ENCODE measurements around the gene TMC8. TPM values are rescaled to one million over a fixed set of nuclear protein-coding genes. Genes with fewer than 3 reads are reported as not detected.
A peak's percentile ranks its signal among the peaks of the same experiment; 100 is the strongest.

The TMC8 gene
- polyA plus RNA-seq, 1 experiment, result not detected

DNA sequence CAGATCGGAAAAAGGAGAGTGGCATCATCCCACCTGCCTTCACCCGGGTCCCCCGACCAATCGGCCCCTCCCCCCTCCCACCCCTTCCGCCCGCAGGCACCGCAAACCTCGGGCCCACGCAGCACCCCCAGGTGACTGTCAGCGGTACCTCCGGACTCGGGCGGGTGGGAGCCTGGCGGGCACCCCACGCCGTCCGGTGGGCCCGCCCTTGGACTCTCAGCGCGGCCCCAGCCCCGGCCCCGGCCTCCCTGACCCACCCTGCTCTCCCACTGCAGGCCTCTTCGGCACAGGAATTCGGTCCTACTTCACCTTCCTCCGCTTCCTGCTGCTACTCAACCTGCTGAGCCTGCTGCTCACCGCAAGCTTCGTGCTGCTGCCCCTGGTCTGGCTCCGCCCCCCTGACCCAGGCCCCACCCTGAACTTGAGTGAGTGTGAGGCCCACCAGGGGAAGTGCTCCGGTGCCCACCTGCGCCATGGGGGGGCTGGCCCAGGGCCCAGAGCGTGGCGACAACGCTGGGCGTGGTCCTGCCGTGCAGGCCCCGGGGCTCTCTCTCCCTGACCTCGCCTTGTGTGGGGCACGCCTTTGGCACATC is 1.6 kb downstream of the TMC8 start:
- no peak for DNase-seq (ENCODE audit: low read depth, low spot score)
- POLR2A ChIA-PET, result no interaction called here

DNA sequence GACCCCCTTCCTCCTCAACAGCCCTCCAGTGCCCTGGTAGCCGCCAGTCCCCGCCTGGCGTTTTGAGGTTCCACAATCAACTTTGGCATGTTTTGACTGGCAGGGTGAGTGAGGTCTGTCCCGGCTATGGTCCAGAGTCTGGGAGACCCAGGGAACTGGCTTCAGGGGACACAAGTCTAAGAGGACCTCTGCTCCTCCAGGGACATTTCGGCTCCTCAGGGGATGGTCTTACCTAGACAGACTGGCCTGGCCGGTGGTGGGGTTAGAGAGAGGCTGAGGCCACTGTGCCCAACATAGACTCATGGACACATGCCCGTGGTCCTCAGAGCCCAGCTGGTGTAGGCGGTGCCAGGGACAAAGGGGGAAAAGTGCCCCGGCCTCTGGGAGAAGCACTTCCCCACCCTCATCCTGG is 2.2 kb downstream of the TMC8 start:
- DNase-seq (ENCODE audit: low read depth, low spot score), result no peak
- ChIA-PET POLR2A (no interaction called here), CTCF (no interaction called here)
- Histone ChIP-seq H3K27me3 (ENCODE audit: control insufficient read depth, insufficient read depth, low read length) (peaks cover 39% of the 10 kb centered on the region), H3K4me3 (ENCODE audit: low read depth, low read length) (no peak overlapping the region), H3K27ac (ENCODE audit: low read depth, low read length) (no peak overlapping the region), H3K9me3 (ENCODE audit: control insufficient read depth, insufficient read depth, low read length) (peaks cover 4% of the 10 kb centered on the region; the same call in 1 of the 2 replicates)
- TF ChIP-seq, protein P1, sequence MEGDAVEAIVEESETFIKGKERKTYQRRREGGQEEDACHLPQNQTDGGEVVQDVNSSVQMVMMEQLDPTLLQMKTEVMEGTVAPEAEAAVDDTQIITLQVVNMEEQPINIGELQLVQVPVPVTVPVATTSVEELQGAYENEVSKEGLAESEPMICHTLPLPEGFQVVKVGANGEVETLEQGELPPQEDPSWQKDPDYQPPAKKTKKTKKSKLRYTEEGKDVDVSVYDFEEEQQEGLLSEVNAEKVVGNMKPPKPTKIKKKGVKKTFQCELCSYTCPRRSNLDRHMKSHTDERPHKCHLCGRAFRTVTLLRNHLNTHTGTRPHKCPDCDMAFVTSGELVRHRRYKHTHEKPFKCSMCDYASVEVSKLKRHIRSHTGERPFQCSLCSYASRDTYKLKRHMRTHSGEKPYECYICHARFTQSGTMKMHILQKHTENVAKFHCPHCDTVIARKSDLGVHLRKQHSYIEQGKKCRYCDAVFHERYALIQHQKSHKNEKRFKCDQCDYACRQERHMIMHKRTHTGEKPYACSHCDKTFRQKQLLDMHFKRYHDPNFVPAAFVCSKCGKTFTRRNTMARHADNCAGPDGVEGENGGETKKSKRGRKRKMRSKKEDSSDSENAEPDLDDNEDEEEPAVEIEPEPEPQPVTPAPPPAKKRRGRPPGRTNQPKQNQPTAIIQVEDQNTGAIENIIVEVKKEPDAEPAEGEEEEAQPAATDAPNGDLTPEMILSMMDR (IDR thresholded peaks at IDR 0.05; ENCODE audit: low read depth, low read length), result no peak

More for the DNA sequence above, 1.6 kb downstream of the TMC8 start:
- H3K9me3 ChIP-seq (ENCODE audit: control insufficient read depth, insufficient read depth, low read length), result peaks cover 4% of the 10 kb centered on the region; the same call in 1 of the 2 replicates
- CTCF ChIA-PET, result no interaction called here
- peaks cover 45% of the 10 kb centered on the region for H3K27me3 ChIP-seq (ENCODE audit: control insufficient read depth, insufficient read depth, low read length)
- no peak overlapping the region for H3K4me3 ChIP-seq (ENCODE audit: low read depth, low read length)
- no peak overlapping the region for H3K27ac ChIP-seq (ENCODE audit: low read depth, low read length)
- TF ChIP-seq, protein P1 (IDR thresholded peaks at IDR 0.05; ENCODE audit: low read depth, low read length), result no peak

DNA sequence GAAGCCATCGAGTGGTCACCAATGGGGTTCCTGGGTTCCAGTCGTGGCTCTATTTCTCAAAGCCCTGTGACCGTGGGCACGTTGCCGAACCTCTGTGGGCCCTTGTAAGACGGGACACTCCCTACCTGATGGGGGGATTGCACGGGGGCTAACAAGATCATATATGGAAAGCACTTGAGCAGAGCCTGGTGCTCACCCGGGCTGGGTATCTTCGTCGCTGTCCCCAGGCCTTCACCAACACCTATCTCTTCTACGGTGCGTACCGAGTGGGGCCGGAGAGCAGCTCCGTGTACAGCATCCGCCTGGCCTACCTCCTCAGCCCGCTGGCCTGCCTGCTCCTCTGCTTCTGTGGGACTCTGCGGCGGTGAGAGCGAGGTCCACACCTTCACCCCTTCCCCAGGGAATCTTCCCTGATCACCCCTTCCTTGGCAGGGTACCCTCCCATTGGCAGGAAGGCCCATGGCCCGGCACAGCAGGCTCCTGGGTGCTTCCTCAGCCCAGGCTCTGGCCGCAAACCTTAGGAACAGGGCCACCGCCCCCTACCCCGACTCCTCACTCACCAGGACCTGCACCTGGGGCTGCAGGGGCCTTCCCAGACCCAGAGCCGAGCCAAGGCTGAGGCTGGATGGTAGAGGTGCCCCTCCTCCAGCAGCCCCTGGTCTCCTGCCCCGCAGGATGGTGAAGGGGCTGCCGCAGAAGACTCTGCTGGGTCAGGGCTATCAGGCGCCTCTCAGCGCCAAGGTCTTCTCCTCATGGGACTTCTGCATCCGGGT is 2.8 kb downstream of the TMC8 start:
- peaks cover 35% of the 10 kb centered on the region for H3K27me3 ChIP-seq (ENCODE audit: control insufficient read depth, insufficient read depth, low read length)
- ChIA-PET POLR2A (no interaction called here), CTCF (no interaction called here)
- H3K9me3 ChIP-seq (ENCODE audit: control insufficient read depth, insufficient read depth, low read length), result peaks cover 4% of the 10 kb centered on the region; the same call in 1 of the 2 replicates
- H3K27ac ChIP-seq (ENCODE audit: low read depth, low read length), result no peak overlapping the region
- TF ChIP-seq, protein P1 (IDR thresholded peaks at IDR 0.05; ENCODE audit: low read depth, low read length), result no peak
- no peak for DNase-seq (ENCODE audit: low read depth, low spot score)
- no peak overlapping the region for H3K4me3 ChIP-seq (ENCODE audit: low read depth, low read length)

DNA sequence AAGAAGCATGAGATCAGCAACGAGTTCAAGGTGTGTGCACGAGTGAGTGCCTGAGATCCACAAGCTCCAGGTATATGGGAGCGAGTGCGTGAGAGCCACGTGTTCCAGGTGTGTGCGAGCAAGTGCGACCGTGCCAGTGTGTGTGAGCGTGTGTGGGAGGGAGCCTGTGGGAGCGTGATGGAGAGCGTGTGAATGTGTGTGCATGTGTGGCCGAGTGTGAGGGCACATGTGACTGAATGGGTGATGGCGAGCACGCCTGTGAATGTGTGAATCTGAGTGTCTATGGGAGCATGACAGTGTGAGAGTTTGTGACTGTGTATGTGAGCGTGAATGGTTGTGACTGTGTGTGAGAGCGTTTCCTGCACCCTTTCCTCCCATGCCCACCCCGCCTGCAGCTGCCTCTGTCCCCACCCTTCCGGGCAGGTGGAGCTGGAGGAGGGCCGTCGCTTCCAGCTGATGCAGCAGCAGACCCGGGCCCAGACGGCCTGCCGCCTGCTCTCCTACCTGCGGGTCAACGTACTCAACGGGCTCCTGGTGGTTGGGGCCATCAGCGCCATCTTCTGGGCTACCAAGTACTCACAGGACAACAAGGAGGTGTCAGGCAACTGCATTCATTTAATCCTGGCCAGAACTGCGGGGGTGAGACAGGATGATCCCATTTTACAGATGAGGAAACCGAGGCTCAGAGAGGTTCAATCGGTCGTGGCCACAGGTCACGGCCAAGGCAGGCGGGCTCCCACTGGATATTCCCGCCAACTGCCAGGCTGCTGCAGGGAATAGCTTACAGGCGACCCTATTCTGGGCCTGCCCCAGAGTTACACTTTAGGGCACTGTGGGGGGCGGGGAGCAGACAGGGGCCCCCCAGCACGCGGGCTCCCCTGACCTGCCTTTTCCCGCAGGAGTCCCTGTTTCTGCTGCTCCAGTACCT is 3.7 kb downstream of the TMC8 start:
- TF ChIP-seq, protein P1 (IDR thresholded peaks at IDR 0.05; ENCODE audit: low read depth, low read length), result peak; percentile 46
- CTCF ChIA-PET, result interaction anchor here (0.9 kb wide), 2 partner anchors 114 to 115 kb away, joined by 3 read pairs; no protein-coding TSS in a partner anchor
- no peak overlapping the region for H3K4me3 ChIP-seq (ENCODE audit: low read depth, low read length)
- peaks cover 4% of the 10 kb centered on the region; the same call in 1 of the 2 replicates for H3K9me3 ChIP-seq (ENCODE audit: control insufficient read depth, insufficient read depth, low read length)
- peaks cover 35% of the 10 kb centered on the region for H3K27me3 ChIP-seq (ENCODE audit: control insufficient read depth, insufficient read depth, low read length)
- DNase-seq (ENCODE audit: low read depth, low spot score), result no peak
- no peak overlapping the region for H3K27ac ChIP-seq (ENCODE audit: low read depth, low read length)
- POLR2A ChIA-PET, result no interaction called here

All from AG04450 (cell line).